GM21576 (cell line): Measurements from ENCODE around the gene MYCN.
"Not testable (repeated sequence)": the region's sequence is repeated elsewhere in the genome, so short reads cannot be mapped to it uniquely, and the experiment has no call there.

Source experiments
- ATAC-seq: cut with Tn5 transposase; IDR thresholded peaks from one replicate; pipeline ENCODE4 v1.9.1; 2021; ENCODE audit warnings: mild to moderate bottlenecking, moderate library complexity; ENCODE audit not compliant: unreplicated experiment

Gene MYCN

GRCh38 chr2:15939854-15940660 is at the start of gene MYCN:
MYCN (plus strand) TSS chr2:15940550; CDS start chr2:15942065, 1,515 bp downstream.
- no peak for ATAC-seq

- no peak for ATAC-seq
Measured at GRCh38 chr2:15890936-15891905, 49.1 kb upstream of the MYCN start.

- no peak for ATAC-seq
Measured at GRCh38 chr2:15892151-15892880, 48.0 kb upstream of the MYCN start.

GRCh38 chr2:15893085-15893484 is 47.3 kb upstream of the MYCN start:
- ATAC-seq, result no peak

GRCh38 chr2:15893689-15894480 is 46.5 kb upstream of the MYCN start:
- no peak for ATAC-seq

- no peak for ATAC-seq
Measured at GRCh38 chr2:15894481-15895144, 45.7 kb upstream of the MYCN start.

- no peak for ATAC-seq
Measured at GRCh38 chr2:15895615-15896469, 44.5 kb upstream of the MYCN start.

- no peak for ATAC-seq
Measured at GRCh38 chr2:15896859-15897258, 43.5 kb upstream of the MYCN start.

GRCh38 chr2:15897431-15898098 is 42.8 kb upstream of the MYCN start:
- no peak for ATAC-seq

- no peak for ATAC-seq
Measured at GRCh38 chr2:15899327-15899612, 41.1 kb upstream of the MYCN start.

GRCh38 chr2:15899751-15900493 is 40.4 kb upstream of the MYCN start:
- ATAC-seq, result no peak

- ATAC-seq, result no peak
Measured at GRCh38 chr2:15901095-15901807, 39.1 kb upstream of the MYCN start.

- no peak for ATAC-seq
Measured at GRCh38 chr2:15901808-15902130, 38.6 kb upstream of the MYCN start.

- not testable (repeated sequence) for ATAC-seq
Measured at GRCh38 chr2:15903910-15904309, 36.4 kb upstream of the MYCN start.

- no peak for ATAC-seq
Measured at GRCh38 chr2:15905267-15905645, 35.1 kb upstream of the MYCN start.

- ATAC-seq, result no peak
Measured at GRCh38 chr2:15905986-15906491, 34.3 kb upstream of the MYCN start.

- ATAC-seq, result no peak
Measured at GRCh38 chr2:15906778-15907177, 33.6 kb upstream of the MYCN start.
